ENCODE data around the gene CORO1C. TPM values are rescaled to one million over a fixed set of nuclear protein-coding genes. Genes with fewer than 3 reads are reported as not detected.

CORO1C gene
- polyA plus RNA-seq, 1 experiment: 532 TPM

DNA sequence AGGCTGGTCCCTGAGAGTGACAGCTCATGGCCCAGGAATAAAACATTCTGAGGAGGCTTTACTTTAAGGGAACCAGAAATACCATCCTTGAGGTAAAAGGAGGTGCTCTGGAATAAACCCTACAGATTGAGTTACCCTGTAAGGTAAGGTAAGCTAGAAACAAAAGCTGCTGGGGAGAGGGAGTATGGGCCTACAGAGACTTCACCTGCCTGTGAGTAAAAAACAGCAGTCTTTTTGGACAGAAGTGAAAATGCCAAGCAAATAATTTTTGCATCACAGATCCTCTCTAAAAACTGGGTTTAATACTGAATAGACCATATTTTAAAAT is 41.2 kb downstream of the CORO1C start:
- DNase-seq (ENCODE audit: low read depth): no peak
- Histone ChIP-seq H3K36me3 (ENCODE audit: control insufficient read depth, insufficient read depth, low read length) (peaks cover 2% of the 10 kb centered on the region; the same call in 1 of the 2 replicates), H3K27me3 (ENCODE audit: control insufficient read depth, insufficient read depth, low read length) (no peaks in the 10 kb centered on the region), H3K4me3 (ENCODE audit: low read depth, low read length) (no peak overlapping the region)
- TF ChIP-seq, protein P1, sequence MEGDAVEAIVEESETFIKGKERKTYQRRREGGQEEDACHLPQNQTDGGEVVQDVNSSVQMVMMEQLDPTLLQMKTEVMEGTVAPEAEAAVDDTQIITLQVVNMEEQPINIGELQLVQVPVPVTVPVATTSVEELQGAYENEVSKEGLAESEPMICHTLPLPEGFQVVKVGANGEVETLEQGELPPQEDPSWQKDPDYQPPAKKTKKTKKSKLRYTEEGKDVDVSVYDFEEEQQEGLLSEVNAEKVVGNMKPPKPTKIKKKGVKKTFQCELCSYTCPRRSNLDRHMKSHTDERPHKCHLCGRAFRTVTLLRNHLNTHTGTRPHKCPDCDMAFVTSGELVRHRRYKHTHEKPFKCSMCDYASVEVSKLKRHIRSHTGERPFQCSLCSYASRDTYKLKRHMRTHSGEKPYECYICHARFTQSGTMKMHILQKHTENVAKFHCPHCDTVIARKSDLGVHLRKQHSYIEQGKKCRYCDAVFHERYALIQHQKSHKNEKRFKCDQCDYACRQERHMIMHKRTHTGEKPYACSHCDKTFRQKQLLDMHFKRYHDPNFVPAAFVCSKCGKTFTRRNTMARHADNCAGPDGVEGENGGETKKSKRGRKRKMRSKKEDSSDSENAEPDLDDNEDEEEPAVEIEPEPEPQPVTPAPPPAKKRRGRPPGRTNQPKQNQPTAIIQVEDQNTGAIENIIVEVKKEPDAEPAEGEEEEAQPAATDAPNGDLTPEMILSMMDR (IDR thresholded peaks at IDR 0.05; ENCODE audit: insufficient read depth, low read depth, low read length): no peak
- POLR2A ChIA-PET: interaction anchor here (0.7 to 1.2 kb wide), 2 partner anchors 33 to 69 kb away, joined by 3 to 4 read pairs; no protein-coding TSS in a partner anchor
- CTCF ChIA-PET: interaction anchor here (0.6 to 2.1 kb wide), 3 partner anchors 10 to 113 kb away, joined by 3 to 7 read pairs (median 6); no protein-coding TSS in a partner anchor

DNA sequence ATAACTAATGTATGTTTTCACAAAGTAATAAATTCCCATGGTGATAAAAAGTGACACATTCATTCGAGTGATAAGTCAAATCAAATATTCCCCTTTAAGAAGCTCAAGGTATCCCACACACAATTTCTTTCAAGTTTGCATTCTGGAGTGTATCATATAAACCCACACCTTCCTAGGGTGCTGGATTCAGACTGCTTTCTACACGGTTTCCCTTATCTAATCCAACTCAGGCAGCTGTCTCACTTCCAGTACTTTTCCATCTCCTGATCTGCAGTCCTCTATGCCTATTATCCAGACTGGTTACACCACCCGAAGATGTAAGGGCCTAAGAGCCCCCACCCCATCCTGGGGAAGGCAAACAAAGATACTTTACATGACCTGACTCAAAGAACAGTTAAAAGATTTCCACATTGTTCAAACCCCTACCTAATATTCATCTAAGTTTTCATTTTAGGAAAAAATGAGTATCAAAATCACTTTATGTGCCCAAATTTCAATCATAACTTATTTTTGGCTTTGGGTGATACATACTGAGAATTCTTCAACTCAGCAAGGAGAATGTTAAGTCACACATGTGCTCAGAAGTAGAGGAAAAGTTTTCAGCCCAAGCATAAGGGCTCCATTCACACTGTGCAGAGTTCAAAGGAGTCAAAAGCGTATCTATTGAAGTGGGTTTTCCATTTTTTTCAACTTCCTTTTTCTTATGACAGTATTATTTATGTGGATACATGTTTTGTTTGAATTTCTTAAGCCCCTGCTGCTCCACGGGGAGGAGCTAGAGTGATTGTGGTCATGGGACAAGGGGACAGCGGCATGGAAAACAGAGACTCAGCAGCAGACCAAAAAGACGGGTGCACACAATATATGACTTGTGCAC is 41.8 kb downstream of the CORO1C start:
- H3K4me3 ChIP-seq (ENCODE audit: low read depth, low read length): no peak overlapping the region
- CTCF ChIA-PET: interaction anchor here (0.6 to 2.1 kb wide), 3 partner anchors 9 to 113 kb away, joined by 3 to 7 read pairs (median 6); no protein-coding TSS in a partner anchor
- no peak for DNase-seq (ENCODE audit: low read depth)

DNA sequence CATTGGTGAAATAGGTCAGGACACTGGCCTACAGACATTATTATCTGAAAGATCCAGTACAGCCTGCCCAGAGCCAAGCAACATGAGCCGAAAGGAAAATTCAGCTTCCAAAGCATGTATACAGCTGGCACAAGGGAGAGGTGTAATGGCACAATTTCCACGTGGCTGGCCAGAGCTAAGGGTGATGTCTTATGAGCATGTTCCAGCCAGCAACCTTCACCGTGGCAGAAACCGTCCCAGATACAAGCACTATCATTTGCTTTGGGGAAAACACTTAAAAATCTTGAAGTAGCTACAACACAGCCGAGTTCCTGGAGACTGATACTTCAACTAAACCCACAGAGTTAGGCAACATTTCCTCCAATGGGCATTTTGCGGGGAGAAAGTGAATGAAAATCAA is 44.5 kb downstream of the CORO1C start:
- CTCF ChIA-PET: interaction anchor here (0.5 to 1.6 kb wide), 5 partner anchors 18 to 76 kb away, joined by 3 to 6 read pairs (median 3); no protein-coding TSS in a partner anchor
- H3K4me3 ChIP-seq (ENCODE audit: low read depth, low read length): no peak overlapping the region

More for the DNA sequence above, 41.8 kb downstream of the CORO1C start:
- Histone ChIP-seq H3K27me3 (ENCODE audit: control insufficient read depth, insufficient read depth, low read length) (no peaks in the 10 kb centered on the region), H3K36me3 (ENCODE audit: control insufficient read depth, insufficient read depth, low read length) (no peaks in the 10 kb centered on the region; the same call in 1 of the 2 replicates)
- POLR2A ChIA-PET: no interaction called here
- TF ChIP-seq, protein P1 (IDR thresholded peaks at IDR 0.05; ENCODE audit: insufficient read depth, low read depth, low read length): no peak

DNA sequence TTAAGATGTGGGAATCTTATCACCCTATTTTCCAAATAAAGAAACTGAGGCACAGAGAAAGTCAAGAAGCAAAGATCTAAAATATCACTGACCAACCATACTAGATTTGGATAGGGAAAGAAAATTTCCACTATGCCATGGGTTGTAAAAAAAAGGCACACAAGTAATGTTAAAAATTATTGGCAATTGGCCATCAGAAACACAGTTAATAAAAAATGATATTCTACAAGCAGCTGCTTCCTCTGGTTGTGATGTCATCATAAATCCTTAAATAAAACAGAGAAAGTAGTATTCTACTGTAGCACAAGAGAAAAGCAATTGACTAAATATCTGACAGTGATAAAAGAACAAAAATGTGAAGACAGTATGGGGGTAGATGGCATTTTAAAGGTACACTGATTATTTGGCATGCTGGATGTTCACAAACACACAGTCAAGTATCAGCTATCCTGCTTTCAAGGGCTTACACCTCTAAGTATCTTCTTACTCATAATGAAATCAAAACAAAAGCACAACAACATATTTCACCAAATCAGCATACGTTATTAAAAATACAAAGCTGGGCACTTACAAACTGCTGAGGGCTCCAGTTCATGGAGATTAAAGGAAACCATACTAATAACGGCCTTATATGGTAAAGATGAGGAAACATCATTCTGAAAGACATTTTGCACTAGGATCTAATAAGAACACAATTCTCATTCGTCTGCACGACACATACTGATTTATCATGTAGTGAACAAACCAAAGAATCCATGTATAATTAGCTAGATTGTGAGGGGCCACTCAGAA is 45.7 kb downstream of the CORO1C start:
- TF ChIP-seq, protein P1 (IDR thresholded peaks at IDR 0.05; ENCODE audit: insufficient read depth, low read depth, low read length): no peak
- H3K36me3 ChIP-seq (ENCODE audit: control insufficient read depth, insufficient read depth, low read length): no peaks in the 10 kb centered on the region; the same call in 1 of the 2 replicates
- no peaks in the 10 kb centered on the region for H3K27me3 ChIP-seq (ENCODE audit: control insufficient read depth, insufficient read depth, low read length)
- POLR2A ChIA-PET: interaction anchor here (0.6 kb wide), 1 partner anchor 36 kb away, joined by 3 read pairs; no protein-coding TSS in a partner anchor
- no peak for DNase-seq (ENCODE audit: low read depth)
- CTCF ChIA-PET: interaction anchor here (0.6 to 1.6 kb wide), 7 partner anchors 19 to 747 kb away, joined by 3 to 8 read pairs (median 4); no protein-coding TSS in a partner anchor
- no peak overlapping the region for H3K4me3 ChIP-seq (ENCODE audit: low read depth, low read length)

More for the DNA sequence above, 44.5 kb downstream of the CORO1C start:
- TF ChIP-seq, protein P1 (IDR thresholded peaks at IDR 0.05; ENCODE audit: insufficient read depth, low read depth, low read length): no peak
- DNase-seq (ENCODE audit: low read depth): no peak
- POLR2A ChIA-PET: no interaction called here
- Histone ChIP-seq H3K27me3 (ENCODE audit: control insufficient read depth, insufficient read depth, low read length) (no peaks in the 10 kb centered on the region), H3K36me3 (ENCODE audit: control insufficient read depth, insufficient read depth, low read length) (no peaks in the 10 kb centered on the region; the same call in 1 of the 2 replicates)

Measured in BJ (cell line).